Rectal smooth muscle tissue (tissue), 1 donor: ENCODE measurements around the gene AMPH.

ENCODE experiments used
- H3K27ac ChIP-seq: one replicate; pipeline ENCODE4 v1.7.0; 2013; ENCODE audit warnings: low read depth, low read length, inconsistent platforms
- H3K27me3 ChIP-seq: one replicate; pipeline ENCODE4 v1.7.0; 2013; ENCODE audit warnings: low read length; ENCODE audit not compliant: control insufficient read depth, insufficient read depth
- H3K36me3 ChIP-seq: one replicate; pipeline ENCODE4 v1.7.0; 2013; ENCODE audit warnings: low read length; ENCODE audit not compliant: control insufficient read depth, insufficient read depth
- H3K4me1 ChIP-seq: one replicate; pipeline ENCODE4 v1.7.0; 2013; ENCODE audit warnings: low read length; ENCODE audit not compliant: control insufficient read depth, insufficient read depth
- H3K4me3 ChIP-seq: one replicate; pipeline ENCODE4 v1.7.0; 2013; ENCODE audit warnings: low read length
- H3K9ac ChIP-seq: one replicate; pipeline ENCODE4 v1.7.0; 2013; ENCODE audit warnings: low read length

Gene AMPH

GRCh38 chr7:38659931-38660330 lies 28.8 kb upstream of the AMPH start:
- H3K27ac ChIP-seq = no peak overlapping the region
- no peaks in the 10 kb centered on the region for H3K4me1 ChIP-seq
- H3K36me3 ChIP-seq = no peaks in the 10 kb centered on the region
- no peak overlapping the region for H3K4me3 ChIP-seq
- no peaks in the 10 kb centered on the region for H3K27me3 ChIP-seq
- no peak overlapping the region for H3K9ac ChIP-seq

DNA sequence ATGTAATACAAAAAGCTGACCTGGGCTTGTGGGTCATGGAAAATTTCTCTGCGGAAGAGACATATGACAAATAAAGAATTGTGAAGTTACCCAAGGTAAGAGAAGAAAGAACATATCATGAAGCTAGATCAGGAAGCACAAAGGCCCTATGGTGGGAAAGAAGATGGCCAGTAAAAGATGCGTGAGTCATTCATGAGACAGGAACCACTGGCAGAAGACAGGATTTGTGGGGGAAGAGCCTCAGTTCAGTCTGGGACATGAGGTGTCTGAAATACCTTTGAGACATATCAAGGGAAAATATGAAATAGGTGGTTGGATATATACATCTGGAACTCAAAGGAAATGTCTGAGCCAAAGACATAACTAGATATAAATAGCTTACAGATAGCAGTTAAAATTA lies 27.7 kb upstream of the AMPH start:
- Histone ChIP-seq H3K4me3 (no peak overlapping the region), H3K27me3 (no peaks in the 10 kb centered on the region), H3K4me1 (no peaks in the 10 kb centered on the region), H3K36me3 (no peaks in the 10 kb centered on the region), H3K27ac (no peak overlapping the region), H3K9ac (no peak overlapping the region)

DNA sequence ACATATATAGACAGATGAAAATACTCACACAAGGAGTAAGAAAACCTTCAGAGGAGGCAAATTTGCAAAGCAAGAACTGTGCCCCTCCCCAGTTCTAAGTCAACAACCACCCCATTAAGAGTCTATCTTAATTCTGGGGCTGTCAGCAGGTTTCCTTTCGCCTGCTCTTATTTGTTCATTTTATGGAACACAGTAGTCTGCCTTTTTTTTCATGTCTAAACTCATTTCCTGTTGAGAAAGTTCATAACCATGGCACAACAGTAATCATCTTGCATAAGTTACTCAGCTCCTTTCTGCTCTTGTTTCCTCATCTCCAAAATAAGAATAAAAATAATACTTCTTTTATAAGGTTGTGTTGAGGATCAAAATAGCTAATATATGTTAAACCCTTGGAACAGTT lies 25.8 kb upstream of the AMPH start:
- H3K27me3 ChIP-seq = no peaks in the 10 kb centered on the region
- no peak overlapping the region for H3K9ac ChIP-seq
- no peaks in the 10 kb centered on the region for H3K4me1 ChIP-seq
- H3K4me3 ChIP-seq = no peak overlapping the region
- no peak overlapping the region for H3K27ac ChIP-seq
- no peaks in the 10 kb centered on the region for H3K36me3 ChIP-seq

- Histone ChIP-seq H3K27me3 (no peaks in the 10 kb centered on the region), H3K4me3 (no peak overlapping the region), H3K9ac (no peak overlapping the region), H3K4me1 (no peaks in the 10 kb centered on the region), H3K36me3 (no peaks in the 10 kb centered on the region), H3K27ac (no peak overlapping the region)
Measured at GRCh38 chr7:38655833-38656774, 24.9 kb upstream of the AMPH start.

DNA sequence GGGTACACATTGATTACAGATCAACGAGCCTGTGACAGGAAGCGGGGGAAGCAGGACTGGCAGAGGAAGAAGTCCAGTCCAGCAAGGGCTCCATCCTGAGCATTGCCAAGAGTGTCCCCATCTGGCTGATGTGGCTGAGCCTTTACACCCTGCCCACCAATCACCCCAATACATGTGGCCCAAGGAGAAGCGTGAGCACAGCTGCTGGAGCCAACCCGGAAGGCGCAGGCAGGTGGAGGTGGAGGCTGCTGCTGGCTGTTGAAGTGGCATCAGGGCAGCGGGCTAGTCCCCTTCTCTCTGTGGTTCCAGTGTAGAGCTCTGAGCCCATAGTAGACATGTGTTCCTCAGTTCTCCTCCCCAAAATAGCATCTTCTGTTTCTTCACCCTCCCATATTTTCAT lies 6.8 kb upstream of the AMPH start:
- Histone ChIP-seq H3K4me1 (no peaks in the 10 kb centered on the region), H3K27ac (no peak overlapping the region), H3K27me3 (no peaks in the 10 kb centered on the region), H3K4me3 (no peak overlapping the region), H3K9ac (no peak overlapping the region), H3K36me3 (no peaks in the 10 kb centered on the region)

GRCh38 chr7:38632411-38632810 lies 1.2 kb upstream of the AMPH start:
- H3K27me3 ChIP-seq = no peaks in the 10 kb centered on the region
- no peak overlapping the region for H3K9ac ChIP-seq
- no peak overlapping the region for H3K27ac ChIP-seq
- no peaks in the 10 kb centered on the region for H3K4me1 ChIP-seq
- no peak overlapping the region for H3K4me3 ChIP-seq
- no peaks in the 10 kb centered on the region for H3K36me3 ChIP-seq

- no peaks in the 10 kb centered on the region for H3K36me3 ChIP-seq
- no peak overlapping the region for H3K27ac ChIP-seq
- H3K4me3 ChIP-seq = peak overlapping the region; percentile 52
- no peaks in the 10 kb centered on the region for H3K4me1 ChIP-seq
- no peak overlapping the region for H3K9ac ChIP-seq
- no peaks in the 10 kb centered on the region for H3K27me3 ChIP-seq
Measured at GRCh38 chr7:38629651-38630510, 1.3 kb downstream of the AMPH start.

DNA sequence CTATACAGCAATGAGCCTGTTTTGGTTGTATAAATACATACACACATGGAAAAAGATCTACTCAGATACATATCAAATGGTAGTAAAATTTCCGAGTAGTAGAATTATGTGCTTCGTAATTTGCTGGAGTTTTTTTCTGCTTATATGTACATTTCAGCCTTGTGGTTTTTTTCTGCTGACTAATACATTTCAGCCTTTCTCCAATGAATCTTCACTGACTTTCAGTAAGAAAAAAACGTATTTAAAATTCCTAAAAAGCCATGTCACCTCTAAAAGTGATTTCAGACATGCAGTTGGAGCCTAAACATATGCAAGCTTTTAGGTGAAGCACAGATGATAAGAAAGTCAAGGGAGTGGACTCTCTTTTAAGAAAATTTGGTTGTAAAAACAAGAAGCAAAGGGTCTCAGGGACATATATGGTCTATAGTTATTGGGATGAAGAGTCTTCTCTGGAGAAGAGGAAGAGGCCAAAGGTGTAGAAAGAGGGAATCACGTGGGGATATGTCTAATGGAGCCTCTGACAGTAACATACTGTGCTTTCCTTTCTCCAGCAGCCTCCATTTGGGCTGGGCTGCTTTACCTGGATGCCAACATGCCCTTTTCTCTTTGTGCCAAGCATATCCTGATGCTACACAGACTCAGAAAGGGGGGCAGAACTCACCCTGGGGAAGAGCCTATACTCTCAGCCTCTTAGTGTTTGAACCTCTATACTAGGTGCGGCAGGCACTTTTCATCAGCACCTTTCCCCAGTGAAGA lies 2.4 kb downstream of the AMPH start:
- Histone ChIP-seq H3K4me1 (no peaks in the 10 kb centered on the region), H3K36me3 (no peaks in the 10 kb centered on the region), H3K9ac (no peak overlapping the region), H3K27me3 (no peaks in the 10 kb centered on the region), H3K4me3 (no peak overlapping the region), H3K27ac (no peak overlapping the region)

DNA sequence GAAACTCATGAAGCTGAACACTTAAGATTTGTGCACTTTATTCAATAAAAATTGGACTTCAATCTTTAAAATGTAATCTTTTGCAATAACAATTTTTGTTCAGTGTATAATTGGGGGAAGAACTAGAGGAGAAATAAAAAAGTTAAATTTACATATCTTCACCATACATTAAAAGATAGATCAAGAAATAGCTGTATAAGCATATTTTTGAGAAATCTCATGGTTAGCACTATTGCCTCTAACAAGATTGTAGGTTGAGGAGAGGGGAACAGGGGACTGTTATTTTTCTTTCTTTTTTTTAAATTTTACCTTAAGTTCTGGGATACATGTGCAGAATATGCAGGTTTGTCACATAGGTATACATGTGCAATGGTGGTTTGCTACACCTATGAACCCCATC lies 5.3 kb downstream of the AMPH start:
- Histone ChIP-seq H3K4me1 (no peaks in the 10 kb centered on the region), H3K27ac (no peak overlapping the region), H3K36me3 (no peaks in the 10 kb centered on the region), H3K27me3 (no peaks in the 10 kb centered on the region), H3K9ac (no peak overlapping the region), H3K4me3 (no peak overlapping the region)

GRCh38 chr7:38615665-38616064 lies 15.5 kb downstream of the AMPH start:
- Histone ChIP-seq H3K4me3 (no peak overlapping the region), H3K27ac (no peak overlapping the region), H3K9ac (no peak overlapping the region), H3K4me1 (no peaks in the 10 kb centered on the region), H3K36me3 (no peaks in the 10 kb centered on the region), H3K27me3 (no peaks in the 10 kb centered on the region)

DNA sequence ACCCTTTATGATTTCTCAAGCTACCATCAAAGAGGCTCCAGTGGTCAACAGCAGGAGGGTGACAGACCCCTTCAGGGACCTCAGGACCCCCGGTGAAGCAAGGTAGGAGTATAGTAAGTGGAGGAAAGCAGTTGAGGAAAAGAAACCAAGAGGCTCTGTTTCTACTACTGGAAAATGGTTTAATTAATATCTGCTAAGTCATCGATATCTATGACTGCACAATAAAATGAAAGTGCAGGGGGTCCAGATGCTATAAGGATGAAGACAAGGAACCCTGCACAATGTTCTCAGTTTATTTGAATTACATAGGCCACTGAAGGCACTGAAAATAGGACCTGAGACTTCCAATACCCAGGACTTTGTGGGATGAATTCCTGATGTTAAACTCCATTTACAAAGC lies 23.7 kb downstream of the AMPH start:
- no peak overlapping the region for H3K4me3 ChIP-seq
- no peaks in the 10 kb centered on the region for H3K27me3 ChIP-seq
- no peak overlapping the region for H3K27ac ChIP-seq
- no peaks in the 10 kb centered on the region for H3K4me1 ChIP-seq
- no peaks in the 10 kb centered on the region for H3K36me3 ChIP-seq
- no peak overlapping the region for H3K9ac ChIP-seq

- no peak overlapping the region for H3K4me3 ChIP-seq
- no peaks in the 10 kb centered on the region for H3K4me1 ChIP-seq
- H3K27ac ChIP-seq = no peak overlapping the region
- no peaks in the 10 kb centered on the region for H3K36me3 ChIP-seq
- H3K9ac ChIP-seq = no peak overlapping the region
- no peaks in the 10 kb centered on the region for H3K27me3 ChIP-seq
Measured at GRCh38 chr7:38600741-38601140, 30.4 kb downstream of the AMPH start.
